GM04504 (cell line): ENCODE data around the gene LRCH1.

Source experiments
- DNase-seq: peaks from one replicate; pipeline ENCODE4 v3.0.0-alpha.2; 2012; ENCODE audit warnings: low read depth

The LRCH1 gene

DNA sequence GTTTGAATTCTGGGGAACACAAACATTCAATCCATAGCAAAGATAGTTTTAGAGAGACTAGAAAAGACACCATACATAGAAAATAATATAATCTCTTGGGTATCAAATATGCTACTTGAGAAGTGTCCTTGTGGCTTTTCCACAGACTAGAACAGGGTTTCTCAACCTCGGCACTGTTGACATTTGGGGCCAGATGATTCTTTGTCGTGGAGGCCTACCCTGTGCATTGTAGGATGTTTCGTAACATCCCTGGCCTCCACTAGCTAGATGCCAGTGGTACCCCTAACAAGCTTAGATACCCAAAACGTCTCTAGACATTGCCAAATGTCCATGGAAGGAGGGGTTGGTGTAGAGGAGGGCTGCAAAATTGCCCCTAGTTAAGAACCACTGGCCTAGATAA lies 246.2 kb downstream of the LRCH1 start:
- DNase-seq, result no peak

DNA sequence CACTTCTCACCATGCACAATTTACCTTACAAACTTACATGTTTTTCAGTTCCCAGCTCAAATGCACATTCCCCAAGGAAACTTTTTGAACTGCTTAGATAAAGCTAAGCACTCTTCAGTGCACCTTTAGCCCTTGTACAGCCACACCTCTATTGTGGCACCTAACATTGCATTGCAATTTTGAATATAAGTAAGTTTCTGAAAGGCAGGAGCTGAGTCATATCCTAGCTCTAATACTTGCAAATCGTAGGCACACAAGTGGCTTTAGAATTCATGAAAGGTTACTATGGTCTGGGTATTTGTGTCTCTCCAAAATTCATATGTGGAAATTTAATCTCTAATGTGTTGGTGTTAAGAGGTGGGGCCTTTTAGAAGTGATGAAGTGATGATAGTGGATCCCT lies 248.9 kb downstream of the LRCH1 start:
- no peak for DNase-seq
